Activated naive CD4-positive, alpha-beta T cell treated with anti-CD3 and anti-CD28 coated beads, Interleukin-2, amount 50 U/mL, for 72 hours (primary cell): ENCODE results near the gene PSPC1. TPM values are rescaled to one million over a fixed set of nuclear protein-coding genes. Genes with fewer than 3 reads are reported as not detected.
A peak's percentile ranks its signal among the peaks of the same experiment; 100 is the strongest.

Experiments used
- ATAC-seq, 2 donors: fragments of 150-1000 bp; cut with Tn5 transposase; 2 replicates each; pipeline ENCODE4 v1.10.0; 2021; ENCODE audit warnings: mild to moderate bottlenecking in 2 of 2, moderate library complexity in 2 of 2
- DNase-seq, 2 donors: peaks; one replicate each; pipeline ENCODE4 v3.0.0; 2021 to 2022; ENCODE audit warnings: low spot score in 2 of 2
- H3K27ac Mint-ChIP-seq, 2 donors: one replicate each; pipeline ENCODE4 v1.8.0; 2022; ENCODE audit warnings: mild to moderate bottlenecking in 2 of 2, mixed read lengths in 2 of 2
- H3K36me3 Mint-ChIP-seq, 2 donors: one replicate each; pipeline ENCODE4 v1.8.0; 2022; ENCODE audit warnings: mixed read lengths in 2 of 2
- H3K9me3 Mint-ChIP-seq, 2 donors: one replicate each; pipeline ENCODE4 v1.8.0; 2022; ENCODE audit warnings: mixed read lengths in 2 of 2
- total RNA-seq, 2 donors: library from RNA; stranded (reverse); gene quantifications; one replicate each; pipeline ENCODE4 v1.2.3, GENCODE V29; 2022

PSPC1 gene
- total RNA-seq, 2 donors from 2014 or later = 66.3 to 71.1 TPM

DNA sequence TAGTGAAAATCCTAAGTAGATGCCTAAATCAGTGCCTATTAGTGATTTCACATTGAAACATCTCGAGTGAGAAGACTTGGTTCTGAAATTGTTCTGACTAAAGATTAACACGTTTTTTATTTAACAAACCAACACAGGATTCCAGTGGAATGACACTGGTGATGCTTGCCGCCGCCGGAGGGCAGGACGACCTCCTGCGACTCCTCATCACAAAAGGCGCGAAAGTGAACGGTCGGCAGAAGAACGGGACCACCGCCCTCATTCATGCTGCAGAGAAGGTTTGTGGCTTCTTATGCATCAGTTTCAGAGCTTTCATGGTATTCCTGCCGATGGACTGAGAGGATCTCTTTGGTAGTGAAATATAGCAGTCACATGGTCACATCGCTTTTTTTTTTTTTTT, 121.2 kb downstream of the PSPC1 start:
- ATAC-seq (no peak), DNase-seq (no peak)
- H3K9me3 Mint-ChIP-seq = no peaks in the 10 kb centered on the region
- no peak overlapping the region for H3K27ac Mint-ChIP-seq
- peaks cover 15 to 28% of the 10 kb centered on the region in 2 donors for H3K36me3 Mint-ChIP-seq

DNA sequence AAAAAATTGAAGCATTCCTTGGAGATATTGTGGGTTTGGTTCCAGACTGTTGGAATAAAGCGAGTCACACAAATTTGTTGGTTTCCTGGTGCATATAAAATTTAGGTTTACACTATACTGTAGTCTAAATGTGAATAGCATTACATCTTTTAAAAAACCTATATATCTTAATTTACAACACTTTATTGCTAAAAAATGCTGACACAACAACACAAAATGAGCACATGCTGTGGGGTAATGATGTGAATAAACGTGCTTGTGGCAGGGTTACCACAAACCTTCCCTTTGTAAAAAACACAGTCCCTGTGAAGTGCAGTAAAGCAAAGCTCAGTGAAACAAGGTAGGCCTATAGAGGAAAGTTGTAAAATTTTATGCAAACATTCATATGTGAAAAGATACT, 121.6 kb downstream of the PSPC1 start:
- ATAC-seq = no peak
- DNase-seq = no peak
- Mint-ChIP-seq H3K9me3 (no peaks in the 10 kb centered on the region), H3K36me3 (peaks cover 15 to 28% of the 10 kb centered on the region in 2 donors), H3K27ac (no peak overlapping the region)

GRCh38 chr13:19658831-19659230, 123.9 kb downstream of the PSPC1 start:
- H3K27ac Mint-ChIP-seq = peak overlapping the region in 1 of 2 donors; percentile 15
- H3K9me3 Mint-ChIP-seq = no peaks in the 10 kb centered on the region
- ATAC-seq (no peak), DNase-seq (no peak)
- H3K36me3 Mint-ChIP-seq = peaks cover 9 to 20% of the 10 kb centered on the region in 2 donors

DNA sequence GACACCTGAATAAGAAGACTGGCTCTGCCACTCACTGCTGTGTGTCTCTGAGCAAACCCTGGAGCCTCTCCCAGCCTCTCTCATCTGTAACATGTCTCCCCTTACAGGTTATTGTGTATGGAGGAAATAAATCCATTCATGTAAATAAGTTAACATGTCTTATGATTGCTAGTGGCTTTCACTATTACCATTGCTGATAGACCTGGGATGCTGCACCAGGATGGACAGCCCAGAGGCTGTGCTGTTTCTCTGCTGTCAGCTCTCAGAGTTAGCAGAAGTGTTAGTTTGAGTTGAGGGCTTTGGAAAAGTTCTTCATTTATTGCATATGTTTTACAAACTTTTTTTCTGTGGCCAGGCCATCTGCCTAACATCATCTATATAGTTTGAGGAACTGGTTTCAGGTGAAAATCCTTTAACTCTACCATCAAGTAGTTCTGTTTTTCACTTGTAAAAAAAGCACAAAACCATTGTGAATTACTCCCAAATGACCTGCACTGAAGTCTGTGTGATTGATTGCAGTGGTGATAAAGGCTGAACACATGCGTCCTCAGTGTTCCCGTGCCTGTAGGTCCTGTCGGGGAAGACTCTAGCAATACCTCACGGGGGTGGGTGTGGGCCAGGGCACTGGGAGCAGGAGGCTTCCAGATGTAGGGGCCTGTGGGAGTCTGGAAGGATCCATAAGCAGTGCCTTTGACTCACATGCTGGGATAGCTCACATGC, 124.7 kb downstream of the PSPC1 start:
- ATAC-seq (peak in 1 of 2 donors; percentile 9), DNase-seq (no peak)
- Mint-ChIP-seq H3K27ac (peak overlapping the region; percentile 10 to 15), H3K9me3 (no peaks in the 10 kb centered on the region), H3K36me3 (peaks cover 6 to 16% of the 10 kb centered on the region in 2 donors)

Other genes starting within 250 kb of the PSPC1 start
- gene TPTE2, start 221.4 kb downstream of the PSPC1 start, total RNA-seq = under 1 TPM in 1 of 2 donors, not detected in 1; 0.16 TPM
- gene MPHOSPH8, start 149.3 kb downstream of the PSPC1 start, total RNA-seq = 10 to 100 TPM; 24.6 to 39.8 TPM
- 10 to 100 TPM; 11.2 to 15.6 TPM for gene ZMYM5, start 80.7 kb upstream of the PSPC1 start, total RNA-seq
- 10 to 100 TPM; 85.1 to 94.0 TPM for gene ZMYM2, start 175.8 kb upstream of the PSPC1 start, total RNA-seq